Endothelial cell of umbilical vein (primary cell): ENCODE data around the gene KIAA0232.

Source experiments
- EZH2 ChIP-seq: IDR thresholded peaks from 2 replicates; pipeline ENCODE4 v1.6.1; 2012; ENCODE audit warnings: borderline replicate concordance, low read depth, mild to moderate bottlenecking, moderate library complexity, low read length, inconsistent platforms; ENCODE audit not compliant: severe bottlenecking
- MYC ChIP-seq: IDR thresholded peaks from one replicate; pipeline ENCODE4 v1.6.1; 2011; ENCODE audit warnings: mild to moderate bottlenecking, low read depth, low read length
- POLR2A ChIP-seq: IDR thresholded peaks from 2 replicates; pipeline ENCODE4 v1.6.1; 2012; ENCODE audit warnings: low read depth, mild to moderate bottlenecking, control low read depth, low read length
- POLR2AphosphoS5 ChIP-seq: IDR thresholded peaks from 2 replicates; pipeline ENCODE4 v1.6.1; 2012; ENCODE audit warnings: low read depth, mild to moderate bottlenecking, control low read depth, low read length, moderate library complexity; ENCODE audit not compliant: insufficient read depth
- TF ChIP-seq, protein P1 (sequence below), 2 donors: IDR thresholded peaks; 1 replicate in 1 of 2; 2 replicates in 1 of 2; pipeline ENCODE4 v1.5.1; 2011; ENCODE audit warnings: low read length in 2 of 2, mild to moderate bottlenecking in 2 of 2, moderate library complexity in 2 of 2, control low read depth in 1 of 2, inconsistent platforms in 1 of 2, low read depth in 1 of 2; ENCODE audit not compliant: insufficient read depth in 1 of 2; ENCODE audit errors: extremely low read depth in 1 of 2
- TF ChIP-seq, protein P2 (sequence below): IDR thresholded peaks from 2 replicates; pipeline ENCODE4 v1.6.1; 2011; ENCODE audit not compliant: insufficient read depth, insufficient read length

DNA sequence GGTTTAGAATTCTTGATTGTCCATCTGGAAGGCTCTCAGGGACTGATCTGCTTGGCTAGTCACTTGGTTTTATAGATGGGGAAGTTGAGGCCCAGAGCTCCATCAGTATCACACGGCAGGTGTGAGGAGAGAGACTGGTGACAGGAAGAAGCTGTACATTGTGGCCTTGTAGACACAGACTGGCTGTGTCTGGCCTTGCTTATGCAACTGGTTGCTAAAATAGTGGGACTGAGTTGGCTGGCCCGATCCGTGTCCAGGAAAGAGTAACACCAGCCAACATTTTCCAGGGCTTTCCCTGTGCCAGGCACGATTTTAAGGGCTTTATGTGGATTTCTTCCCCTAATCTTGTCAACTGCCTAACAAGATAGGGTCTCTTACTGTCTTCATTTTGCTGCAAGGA, 129.9 kb downstream of the KIAA0232 start:
- TF ChIP-seq MYC (no peak), EZH2 (no peak), POLR2AphosphoS5 (no peak), POLR2A (no peak)
- TF ChIP-seq, protein P1, sequence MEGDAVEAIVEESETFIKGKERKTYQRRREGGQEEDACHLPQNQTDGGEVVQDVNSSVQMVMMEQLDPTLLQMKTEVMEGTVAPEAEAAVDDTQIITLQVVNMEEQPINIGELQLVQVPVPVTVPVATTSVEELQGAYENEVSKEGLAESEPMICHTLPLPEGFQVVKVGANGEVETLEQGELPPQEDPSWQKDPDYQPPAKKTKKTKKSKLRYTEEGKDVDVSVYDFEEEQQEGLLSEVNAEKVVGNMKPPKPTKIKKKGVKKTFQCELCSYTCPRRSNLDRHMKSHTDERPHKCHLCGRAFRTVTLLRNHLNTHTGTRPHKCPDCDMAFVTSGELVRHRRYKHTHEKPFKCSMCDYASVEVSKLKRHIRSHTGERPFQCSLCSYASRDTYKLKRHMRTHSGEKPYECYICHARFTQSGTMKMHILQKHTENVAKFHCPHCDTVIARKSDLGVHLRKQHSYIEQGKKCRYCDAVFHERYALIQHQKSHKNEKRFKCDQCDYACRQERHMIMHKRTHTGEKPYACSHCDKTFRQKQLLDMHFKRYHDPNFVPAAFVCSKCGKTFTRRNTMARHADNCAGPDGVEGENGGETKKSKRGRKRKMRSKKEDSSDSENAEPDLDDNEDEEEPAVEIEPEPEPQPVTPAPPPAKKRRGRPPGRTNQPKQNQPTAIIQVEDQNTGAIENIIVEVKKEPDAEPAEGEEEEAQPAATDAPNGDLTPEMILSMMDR (IDR thresholded peaks at IDR 0.05; ENCODE audit: extremely low read depth in 1 of 2, insufficient read depth in 1 of 2, low read depth in 1 of 2, low read length in 2 of 2), result no peak
- TF ChIP-seq, protein P2, sequence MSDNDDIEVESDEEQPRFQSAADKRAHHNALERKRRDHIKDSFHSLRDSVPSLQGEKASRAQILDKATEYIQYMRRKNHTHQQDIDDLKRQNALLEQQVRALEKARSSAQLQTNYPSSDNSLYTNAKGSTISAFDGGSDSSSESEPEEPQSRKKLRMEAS, result no peak
